GM18502 (cell line): ENCODE data around the gene ADAM19.

Experiments
- ATAC-seq: cut with Tn5 transposase; IDR thresholded peaks from one replicate; pipeline ENCODE4 v1.9.1; 2021; ENCODE audit warnings: mild to moderate bottlenecking; ENCODE audit not compliant: unreplicated experiment, poor library complexity

The ADAM19 gene

DNA sequence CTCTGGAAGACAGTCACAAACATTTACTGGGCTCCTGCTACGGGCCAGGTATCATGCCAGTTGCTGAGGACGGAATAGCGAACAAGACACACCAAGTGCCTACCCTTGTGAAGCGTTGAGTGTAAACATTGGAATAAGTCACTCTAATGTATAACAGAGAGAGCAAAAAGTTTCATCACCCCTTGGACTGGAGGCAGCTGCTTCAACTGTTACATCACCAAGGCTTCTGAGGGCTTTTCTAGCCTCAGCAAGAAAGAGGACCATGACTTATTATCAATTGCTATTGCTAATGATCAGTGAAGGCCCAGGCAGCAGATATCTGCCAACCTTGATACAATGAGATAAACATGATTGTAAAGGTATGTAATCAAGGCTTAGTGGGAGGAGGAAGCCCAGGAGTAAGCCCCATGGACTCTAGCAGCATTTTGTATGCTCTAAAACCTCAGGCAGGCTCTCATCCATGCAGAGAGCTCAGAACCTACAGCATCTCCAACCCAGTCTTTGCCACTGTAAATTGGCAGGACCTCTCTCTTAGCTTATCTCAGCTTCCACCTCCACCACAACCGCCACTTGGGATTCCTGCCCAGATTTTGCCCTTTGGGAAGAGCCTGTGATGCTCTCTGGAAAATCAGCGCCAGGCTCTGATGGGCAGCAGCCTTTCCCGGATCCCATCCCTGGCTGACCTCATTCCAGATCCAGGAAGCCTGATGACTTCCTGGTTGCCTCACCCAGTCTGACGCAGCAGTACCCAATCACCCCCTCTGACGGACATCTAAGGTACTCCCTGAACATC, 54.5 kb downstream of the ADAM19 start:
- ATAC-seq: no peak

DNA sequence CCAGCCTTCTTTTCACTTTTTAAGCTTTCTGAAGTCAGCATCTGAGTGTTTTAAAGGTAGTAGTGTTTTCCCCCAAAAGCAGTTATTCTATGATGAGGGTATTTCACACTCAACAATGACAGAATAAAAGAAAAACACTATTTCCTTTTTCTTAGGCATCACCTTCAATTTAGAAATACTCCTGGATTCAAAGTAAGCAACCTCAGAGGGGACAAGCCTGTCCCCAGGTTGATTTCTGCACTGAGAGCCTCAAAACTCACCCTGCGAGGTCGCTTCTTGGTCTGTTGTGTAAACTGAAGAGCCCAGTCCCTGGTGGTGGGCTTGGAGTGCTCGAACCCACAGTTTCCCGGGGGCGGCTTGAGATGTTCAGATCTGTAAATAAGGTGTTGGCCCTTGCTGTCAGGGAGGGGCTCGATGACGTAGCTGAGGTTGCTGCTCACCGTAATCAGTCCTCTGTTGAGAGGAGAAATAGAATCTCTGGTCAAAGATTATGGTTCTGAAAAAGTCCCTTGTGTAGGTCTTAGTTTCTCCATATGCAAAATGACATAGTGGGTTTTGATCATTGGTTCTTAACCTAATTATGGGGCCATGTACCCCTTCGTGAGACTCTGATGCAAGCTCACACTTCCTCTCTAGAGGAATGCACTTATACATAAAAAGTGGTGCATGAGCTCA, 55.9 kb downstream of the ADAM19 start:
- ATAC-seq: no peak

DNA sequence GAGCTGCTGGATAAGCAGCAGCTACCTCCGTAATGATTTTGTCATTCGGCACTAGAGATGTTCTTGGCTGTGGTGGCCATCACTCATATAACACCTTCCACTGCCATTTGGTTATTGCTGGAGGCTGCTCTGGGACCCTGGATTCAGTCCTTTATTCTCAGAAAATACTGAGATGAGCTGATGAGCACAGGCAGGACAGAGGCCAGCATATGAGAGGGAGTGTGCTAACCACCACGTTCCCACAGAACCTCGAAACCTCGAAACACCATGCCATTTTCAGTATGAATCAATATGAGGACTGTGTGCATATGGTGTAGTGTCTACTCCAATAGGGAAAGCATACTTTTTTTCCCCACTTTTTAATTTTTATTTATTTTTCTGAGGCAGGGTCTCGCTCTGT, 56.6 kb downstream of the ADAM19 start:
- peak; percentile 89 for ATAC-seq

DNA sequence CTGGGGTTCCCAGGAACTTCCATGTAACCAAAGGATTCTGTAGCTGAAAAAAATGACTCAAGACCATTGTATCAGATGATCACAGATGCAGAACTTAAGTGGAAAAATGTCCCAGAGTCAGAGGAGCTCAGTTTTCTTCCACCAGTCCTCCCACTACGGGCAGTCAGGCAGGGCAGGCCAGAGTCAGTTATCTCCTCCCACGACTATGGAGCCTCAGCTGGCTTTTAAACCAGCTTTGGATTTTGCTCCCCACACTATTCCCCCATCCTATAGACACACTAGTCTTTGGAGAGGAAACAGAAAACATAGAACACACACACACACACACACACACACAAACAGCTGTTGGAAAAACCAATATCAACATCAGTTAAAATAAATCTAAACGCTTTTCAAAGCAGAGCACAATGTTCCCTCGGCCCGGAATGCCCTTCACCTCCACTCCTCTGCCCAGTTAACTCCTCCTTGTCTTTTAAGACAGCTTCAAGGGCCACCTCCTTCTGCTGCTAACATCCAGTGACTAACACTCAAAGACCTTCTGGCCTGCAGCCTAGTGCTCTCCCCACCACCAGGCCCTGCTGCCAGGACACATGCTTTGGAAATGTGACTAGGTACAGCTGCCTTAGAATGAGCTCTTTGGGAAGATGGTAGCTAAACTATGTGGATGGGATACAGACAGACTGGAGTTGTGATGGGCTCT, 58.8 kb downstream of the ADAM19 start:
- no peak for ATAC-seq

DNA sequence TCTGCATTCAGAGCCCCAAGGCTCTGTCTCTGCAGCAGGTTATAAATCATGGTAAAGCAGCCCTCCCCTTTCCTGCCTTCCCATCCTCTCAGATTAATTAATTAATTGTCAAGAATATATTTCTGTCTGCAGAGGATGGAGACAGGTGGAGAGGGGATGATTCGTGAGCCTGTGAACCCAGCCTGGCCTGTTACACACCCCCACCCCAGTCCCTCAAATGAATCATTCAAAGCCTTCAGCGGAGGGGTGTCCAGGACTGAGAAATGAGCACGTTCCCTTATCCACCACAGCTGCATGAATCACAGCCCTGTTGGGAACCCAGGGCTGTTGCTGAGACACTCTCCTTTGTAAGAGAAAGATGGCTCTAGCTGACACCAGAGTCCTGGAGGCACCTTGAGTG, 59.6 kb downstream of the ADAM19 start:
- ATAC-seq: no peak

DNA sequence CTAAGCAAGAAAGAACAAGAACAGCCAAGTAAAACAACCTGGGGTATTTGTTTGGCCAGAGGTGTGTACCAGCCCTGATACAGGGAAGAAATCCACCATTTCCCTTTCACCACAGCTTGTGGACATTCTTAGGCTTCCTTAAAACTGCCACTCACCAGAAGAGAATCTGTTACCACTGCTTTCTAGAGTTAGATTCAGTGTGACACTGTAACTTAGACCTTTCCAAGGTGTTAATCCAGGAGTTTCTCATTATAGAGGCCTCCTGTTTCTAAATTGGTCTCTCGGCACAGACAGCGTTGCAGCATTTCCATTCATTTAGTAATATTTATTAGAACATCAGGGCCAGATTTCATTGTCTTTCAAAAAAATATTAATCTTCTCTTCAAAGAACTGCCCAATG, 60.6 kb downstream of the ADAM19 start:
- ATAC-seq: no peak

DNA sequence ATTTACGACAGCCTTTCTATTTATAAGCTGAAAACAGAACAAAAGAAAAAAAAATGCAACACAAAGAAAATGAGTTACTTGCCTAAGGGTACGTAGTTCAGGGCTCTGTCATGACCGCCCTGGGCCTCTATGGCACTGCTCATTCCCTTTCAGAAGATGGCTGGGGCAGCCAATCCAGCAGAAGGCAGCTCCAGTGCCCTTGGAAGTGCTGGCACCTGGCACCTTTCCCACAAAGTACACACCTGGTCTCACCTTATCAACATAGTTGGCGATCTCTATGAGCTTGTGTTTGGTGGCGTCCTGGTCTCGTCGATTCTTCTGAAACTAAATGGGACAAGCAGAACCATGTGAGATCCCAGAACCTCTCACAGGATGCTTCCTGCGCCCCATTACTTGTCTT, 62.4 kb downstream of the ADAM19 start:
- ATAC-seq: no peak

DNA sequence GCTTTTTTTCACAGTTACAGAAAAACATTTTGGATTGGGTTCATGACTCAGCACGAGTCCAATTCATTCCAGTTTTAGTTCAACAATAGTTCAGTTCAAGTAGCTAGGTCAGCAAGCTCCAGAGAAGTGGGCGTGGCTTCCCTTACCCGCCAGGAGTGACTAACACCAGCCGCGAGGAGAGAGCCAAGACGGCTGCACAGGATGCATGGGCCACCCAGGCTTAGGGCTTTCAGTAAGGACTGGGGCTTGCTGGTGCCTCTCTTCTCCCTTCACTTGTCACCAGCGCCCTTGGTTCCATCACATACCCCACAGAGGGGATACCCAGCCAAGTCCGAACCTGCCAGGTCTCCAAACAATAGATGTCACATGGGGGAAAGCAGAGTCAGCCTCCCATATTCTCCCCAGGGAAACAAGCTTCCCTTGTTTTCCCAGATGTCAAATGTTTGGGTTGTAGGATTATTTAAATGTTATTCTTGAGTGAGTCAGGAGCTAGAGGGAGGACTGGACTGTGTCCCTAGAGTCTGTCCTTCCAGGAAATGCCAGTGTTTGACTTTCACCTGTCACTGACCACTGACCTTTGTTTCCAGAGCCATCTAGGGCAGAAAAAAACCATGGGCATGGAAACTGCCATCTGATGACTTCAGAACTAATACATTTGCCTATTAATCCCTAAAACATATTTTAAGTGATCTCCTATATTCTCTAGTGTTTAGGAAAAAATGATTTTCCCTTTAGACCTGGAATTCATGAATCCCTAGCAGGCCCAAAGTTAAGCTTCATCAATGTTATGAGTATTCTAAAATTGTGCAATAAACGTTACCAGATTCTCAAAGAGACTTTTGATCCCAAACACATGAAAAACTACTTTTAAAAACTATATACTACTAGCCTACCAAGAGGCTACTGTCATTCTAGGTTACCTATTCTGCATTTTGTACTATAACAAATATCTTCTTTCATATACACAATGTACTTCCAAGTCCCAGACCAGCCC, 63.6 kb downstream of the ADAM19 start:
- no peak for ATAC-seq

DNA sequence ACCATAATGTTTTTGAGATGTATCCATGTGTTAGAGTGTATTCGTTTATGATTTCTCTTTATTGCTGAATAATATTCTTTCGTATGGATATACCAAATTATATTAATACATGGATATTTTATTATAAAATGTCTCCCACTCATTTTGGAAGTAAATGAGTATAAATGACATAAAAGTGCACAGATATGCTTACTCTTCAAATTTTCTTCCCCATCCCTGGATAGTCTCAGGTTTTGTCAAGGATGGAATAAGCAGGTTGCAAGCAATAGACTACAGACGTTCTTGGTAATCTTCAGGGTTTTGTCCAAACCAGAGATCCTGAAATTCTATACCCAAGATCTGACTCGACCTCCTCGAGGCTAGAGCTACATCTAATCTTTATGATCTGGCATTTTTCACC, 64.9 kb downstream of the ADAM19 start:
- ATAC-seq: no peak

DNA sequence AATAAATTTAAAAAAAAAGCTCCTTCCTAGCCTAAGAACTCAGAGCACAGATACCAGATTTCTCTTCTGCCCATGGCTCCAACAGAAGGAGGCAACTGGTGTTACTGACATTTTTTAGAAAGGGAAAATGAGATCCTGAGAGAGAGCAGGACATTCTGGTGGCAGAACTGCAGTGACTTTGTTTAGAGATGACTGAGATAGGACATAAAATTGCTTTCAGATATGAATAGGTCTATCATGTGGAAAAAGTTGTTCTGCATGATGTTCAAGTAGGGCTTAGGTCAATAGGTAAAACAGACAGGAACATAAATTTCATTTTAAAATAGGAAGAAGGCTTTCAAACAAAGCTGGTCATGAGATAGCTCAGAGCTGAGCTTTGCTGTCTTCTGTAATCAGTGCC, 66.0 kb downstream of the ADAM19 start:
- peak; percentile 87 for ATAC-seq

DNA sequence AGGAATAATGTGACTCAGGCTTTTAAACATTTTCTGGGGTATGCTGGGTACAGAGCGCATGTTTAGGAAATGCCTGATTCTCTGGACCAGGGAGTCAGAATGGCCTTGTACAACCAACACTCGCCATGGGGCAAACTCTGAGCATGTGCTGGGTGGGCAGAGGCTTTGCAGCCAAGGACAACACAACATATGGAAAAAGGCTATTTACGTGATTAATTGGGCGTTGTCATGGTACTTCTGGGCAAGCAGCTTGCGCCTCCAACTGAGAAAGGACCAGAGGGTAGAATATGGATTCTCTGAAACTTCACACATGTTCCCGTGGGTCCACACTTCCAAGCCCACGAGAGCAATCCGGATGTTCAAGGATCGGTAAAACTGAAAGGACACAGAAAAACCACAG, 66.5 kb downstream of the ADAM19 start:
- peak; percentile 15 for ATAC-seq

DNA sequence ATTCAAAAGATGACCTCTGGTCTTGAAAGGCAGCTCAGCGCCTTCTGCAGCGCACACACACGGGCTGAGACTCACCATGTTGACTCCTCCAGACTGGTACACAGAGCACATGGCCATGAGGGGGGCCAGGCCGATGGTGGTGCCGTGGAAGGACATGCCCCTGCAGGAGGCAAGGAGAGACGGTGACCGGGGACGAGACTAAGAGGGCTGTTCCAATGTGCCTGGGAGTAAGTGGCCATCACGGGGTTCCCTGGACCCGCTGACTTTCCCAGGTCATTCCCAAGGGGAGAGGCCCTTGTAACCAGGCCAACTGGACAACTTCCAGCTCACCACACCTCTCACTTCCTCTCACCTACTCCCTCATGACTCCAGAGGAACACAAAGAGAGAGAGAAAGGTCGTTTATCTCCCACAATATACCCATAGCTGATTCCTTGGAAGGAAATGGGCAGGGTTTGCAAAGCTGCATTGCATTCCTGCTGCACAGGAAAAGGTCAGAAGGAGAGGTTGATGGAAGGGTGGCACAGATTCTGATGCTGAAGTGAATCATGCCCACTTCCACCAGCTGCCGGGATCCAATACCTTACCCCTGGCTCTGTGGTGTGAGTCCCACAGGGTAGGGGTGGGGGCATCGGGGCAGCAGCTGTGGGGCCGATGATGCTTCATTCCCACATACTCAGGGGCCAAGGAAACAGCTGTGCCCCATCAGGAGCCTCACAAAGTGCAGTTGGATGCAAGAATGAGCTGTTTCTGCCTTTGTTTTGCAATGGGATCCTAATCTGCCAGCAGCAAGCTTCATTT, 68.4 kb downstream of the ADAM19 start:
- ATAC-seq: no peak

DNA sequence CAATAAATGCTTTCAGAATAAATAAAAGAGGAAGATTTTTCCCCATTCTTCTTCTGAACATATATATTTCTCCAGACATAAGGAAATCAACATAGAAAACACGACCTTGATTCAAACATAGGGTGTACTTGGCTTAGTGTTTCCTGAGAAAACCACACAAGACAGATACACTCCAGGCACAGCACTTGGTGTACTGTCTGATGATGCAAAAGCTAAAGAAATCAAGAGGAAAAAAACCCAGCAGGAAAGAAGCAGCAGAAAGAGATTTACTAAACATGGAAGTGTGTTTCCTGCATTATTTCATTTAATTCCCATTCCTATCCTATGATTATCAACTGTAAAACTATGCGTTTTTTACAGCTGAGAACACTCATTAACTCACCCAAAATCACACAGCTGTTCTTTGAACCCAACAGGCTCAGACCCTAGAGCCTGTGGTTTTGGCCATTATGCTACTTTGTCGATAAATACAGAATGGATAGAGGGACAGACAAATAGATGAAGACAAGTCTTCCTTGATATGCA, 69.4 kb downstream of the ADAM19 start:
- no peak for ATAC-seq

DNA sequence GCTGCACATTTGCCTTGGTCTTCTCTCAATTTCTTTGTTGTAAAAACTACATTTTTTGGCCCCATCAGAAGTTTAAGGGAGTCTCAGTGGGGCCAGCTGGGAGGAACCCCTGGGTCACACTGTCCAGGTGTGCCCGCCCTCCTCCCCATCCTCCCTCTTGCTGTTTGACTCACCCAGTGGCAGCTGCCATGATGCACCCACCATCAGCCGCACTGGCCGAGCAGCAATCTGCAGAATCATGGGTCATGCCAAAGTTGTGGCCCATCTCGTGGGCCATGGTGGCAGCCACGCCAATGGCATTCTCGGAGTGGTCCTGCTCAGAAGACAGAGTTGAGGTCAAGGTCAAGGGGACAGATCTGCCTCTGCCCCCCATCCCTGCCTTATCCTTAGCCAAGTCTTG, 70.1 kb downstream of the ADAM19 start:
- ATAC-seq: no peak

DNA sequence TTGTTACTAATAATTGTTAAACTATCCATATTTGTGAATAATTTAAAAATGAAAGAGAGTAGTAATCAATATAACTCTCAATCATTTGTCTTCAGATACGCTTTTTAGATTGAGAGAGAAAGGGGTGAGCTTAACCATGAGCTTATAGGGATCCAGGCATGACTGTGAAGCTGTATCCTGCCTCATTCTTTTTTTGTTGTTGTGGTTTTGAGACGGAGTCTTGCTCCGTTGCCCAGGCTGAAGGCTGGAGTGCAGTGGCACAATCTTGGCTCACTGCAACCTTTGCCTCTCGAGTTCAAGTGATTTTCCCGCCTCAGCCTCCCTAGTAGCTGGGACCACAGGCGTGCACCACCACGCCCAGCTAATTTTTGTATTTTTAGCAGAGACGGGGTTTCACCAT, 71.5 kb downstream of the ADAM19 start:
- no peak for ATAC-seq

DNA sequence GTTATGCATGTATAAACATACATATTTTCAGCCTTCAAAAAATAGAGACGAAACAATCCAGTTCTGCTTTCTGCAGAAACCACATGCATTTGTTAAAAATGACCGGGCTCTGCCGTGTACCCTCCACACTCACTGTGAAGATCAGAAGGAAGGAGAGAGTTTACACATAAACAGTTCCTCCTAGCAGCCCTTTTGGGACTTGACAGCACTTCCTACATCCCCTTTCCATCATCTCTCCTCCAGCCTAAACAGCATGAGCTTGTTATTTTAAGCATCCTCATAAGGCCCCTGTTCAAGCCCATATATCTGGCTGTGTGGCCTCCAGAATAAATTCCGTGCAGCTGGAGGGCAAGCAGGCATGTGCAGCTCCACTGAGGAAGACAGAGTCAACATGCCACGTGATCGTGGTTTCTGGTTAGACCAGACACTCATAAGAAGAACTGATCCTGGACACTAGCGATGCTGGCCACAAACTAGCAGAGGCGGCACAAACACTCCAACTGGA, 73.4 kb downstream of the ADAM19 start:
- ATAC-seq: peak; percentile 84

DNA sequence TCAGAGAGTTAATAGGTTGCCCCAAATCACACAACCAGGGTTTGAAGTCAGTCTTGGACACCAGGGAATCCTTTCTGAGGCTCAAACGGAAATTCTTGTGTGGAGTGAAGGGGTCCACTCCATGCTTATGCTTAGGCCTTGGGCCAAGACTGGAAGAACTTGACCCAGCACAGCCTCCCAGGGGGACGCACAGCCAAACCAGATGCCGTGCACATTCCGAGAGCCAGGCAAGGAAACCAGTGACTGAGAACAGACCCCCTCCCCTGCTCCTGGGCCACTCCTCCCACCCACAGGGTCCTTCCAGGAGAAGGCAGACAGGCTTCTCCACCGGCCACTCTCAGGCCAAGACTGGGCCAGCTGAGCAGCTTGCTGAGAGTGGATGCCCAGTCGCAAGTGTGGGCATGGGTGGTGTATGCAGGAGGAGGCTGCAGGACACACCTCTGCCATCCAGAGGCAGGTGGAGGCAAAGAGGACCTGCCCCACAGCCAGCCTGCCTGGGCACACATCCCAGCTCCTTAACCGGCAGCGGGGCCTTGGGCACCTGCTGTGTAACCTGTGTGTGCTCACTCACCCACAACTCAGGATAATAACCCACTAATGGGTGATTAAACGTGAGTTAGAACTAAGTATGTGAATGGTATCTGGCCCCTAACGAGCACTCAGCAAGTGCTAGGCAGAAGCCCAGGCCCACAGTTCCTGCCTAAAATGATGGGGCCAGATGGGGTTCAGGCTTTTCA, 77.5 kb downstream of the ADAM19 start:
- ATAC-seq: no peak

DNA sequence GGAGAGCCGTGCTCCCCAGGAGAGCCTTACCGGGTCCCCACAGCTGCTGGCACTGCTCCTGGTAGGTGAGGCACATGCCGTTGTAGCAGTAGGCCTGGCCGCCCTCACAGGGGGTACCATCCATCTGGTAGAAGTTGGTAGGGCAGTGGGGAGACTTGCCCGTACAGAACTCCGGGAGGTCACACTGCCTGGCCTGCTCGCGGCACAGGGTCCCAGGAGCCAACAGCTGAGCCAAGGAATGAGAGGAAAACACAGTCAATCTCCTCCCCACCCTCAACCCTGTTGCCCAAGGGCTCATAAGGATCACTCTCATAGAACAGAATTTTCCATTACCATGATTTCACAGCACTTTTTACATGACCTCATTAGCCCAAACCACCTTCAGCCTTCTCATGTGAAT, 78.7 kb downstream of the ADAM19 start:
- ATAC-seq: no peak
